ENCODE results near the gene CCDC149.
A peak's percentile ranks its signal among the peaks of the same experiment; 100 is the strongest.

The CCDC149 gene

DNA sequence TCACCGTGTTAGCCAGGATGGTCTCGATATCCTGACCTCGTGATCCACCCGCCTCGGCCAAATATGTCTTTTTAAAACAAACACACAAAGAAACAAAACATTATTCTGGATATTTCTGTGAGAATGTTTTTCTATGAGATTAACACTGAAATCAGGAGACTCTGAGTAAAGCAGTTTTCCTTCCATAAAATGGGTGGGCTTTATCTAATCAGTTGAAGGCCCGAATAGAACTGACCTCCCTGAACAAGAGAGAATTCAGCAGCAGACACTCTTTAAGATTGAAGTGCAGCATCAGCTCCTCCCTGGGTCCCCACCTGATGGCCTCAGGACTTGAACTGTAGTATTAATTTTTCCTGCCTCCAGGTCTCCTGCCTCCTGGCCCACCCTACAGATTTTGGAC, 139.9 kb downstream of the CCDC149 start:
- DNase-seq = no peak

DNA sequence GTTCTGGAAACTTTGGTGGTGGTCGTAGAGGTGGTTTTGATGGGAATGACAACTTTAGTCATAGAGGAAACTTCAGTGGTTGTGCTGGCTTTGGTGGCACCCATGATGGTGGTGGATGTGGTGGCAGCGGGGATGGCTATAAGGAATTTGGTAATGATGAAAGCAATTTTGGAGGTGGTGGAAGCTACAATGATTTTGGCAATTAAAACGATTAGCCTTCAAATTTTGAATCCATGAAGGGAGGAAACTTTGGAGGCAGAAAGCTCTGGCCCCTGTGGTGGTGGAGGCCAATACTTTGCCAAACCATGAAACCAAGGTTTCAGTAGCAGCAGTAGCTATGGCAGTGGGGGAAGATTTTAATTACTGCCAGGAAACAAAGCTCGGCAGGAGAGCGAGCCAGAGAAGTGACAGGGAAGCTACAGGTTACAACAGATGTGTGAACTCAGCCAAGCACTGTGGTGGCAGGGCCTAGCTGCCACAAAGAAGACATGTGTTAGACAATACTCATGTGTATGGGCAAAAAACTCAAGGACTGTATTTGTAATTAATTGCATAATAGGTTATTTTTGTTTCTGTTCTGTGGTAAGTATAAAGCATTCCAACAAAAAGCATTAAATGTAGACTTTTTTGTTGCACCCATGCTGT, 140.7 kb downstream of the CCDC149 start:
- DNase-seq = no peak

DNA sequence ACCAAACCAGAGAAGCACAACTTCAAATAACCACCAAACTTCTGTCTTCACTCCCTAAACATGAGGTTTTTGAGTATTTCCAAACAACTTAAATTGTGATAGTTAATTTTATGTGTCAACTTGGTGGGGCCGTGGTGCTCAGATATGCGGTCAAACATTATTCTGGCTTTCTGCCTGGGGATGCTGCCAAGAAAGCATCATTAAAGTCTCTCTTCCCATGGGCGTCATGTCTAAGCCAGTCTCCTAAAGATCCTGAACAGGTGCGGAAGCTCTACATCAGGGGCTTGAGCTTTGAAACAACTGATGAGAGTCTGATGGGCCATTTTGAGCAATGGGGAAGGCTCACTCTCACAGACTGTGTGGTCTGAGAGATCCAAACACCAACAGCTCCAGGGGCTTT, 141.6 kb downstream of the CCDC149 start:
- no peak for DNase-seq

DNA sequence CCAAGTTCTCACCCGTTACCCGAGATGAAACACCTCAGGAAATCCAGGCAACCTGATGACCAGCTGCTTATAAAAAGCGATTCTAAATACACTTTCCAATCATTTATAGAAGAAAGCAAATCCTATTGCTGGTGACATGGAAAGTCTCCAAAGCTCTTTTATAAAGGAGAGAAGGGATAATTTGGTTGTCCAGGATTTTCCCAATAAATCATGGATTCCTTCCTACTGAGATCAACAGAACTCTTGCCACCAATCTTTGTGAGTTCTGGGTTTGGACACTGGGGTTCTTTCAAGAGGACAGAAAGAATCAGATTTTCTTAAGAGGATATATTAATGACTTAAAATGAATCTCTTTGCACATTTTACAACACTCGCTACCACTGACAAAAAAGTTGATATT, 142.2 kb downstream of the CCDC149 start:
- DNase-seq = no peak

DNA sequence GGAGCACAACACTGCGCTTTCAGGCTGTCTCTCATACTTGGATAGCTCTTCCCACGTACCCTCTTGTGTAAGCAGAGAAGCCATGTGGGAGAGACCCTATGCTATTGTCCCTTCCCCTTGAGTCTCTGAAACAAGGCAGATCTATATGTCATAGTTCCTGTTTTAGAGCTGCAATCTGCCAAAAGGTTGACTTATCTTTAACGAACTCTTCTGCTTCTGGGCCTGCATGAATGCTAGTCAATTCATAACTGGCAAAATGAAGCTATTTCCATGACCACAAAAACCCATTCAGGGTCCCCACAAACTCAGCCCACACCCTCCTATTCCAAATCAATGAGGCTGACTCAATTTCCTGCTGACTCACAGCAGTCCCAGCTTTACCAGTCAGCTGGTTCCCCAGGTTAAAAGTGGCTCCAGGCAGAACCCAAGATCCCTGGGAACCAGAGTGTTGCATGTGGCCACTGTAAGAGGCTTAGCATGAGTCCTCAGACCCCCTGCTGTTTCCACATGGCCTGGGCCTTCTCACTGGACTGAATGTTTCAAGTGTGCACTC, 142.7 kb downstream of the CCDC149 start:
- peak; percentile 97 for DNase-seq

DNA sequence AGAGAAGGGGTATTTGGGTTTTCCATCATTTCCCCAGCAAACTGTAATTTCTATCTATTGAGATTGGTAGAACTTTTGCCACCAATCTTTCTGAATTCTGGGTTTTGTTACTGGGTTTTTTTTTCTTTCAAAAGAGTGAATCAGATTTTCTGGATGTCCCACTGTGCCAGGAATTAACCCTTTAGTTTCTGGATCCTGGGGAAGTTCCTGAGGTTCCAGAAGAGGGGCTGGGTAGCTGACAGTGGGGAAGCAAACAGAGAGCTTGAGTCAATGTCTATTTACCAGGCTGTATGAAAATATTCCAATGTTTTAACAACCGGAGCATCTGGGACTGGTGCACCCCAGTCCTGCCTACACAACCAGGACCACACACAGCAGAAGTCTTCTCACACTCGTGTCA, 143.3 kb downstream of the CCDC149 start:
- DNase-seq = peak; percentile 57

DNA sequence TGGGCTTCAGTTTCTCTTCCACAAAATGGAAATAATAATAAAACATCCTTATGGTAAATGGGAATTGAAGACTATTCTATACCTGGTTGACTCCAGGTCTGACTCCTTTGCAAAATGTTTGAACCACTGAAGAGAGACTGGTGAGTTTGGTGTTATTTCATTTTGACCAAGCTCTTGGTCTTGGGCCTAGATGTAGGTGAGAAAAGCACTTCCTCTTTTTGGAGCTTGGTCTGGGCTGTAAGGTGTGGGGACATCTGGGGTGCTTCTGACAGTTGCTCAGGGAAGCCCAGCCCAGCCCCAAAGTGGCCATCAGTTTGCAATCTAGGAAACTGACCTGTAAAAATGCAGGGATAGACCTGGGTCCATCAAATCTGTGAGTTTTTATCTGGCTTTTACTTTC, 144.2 kb downstream of the CCDC149 start:
- DNase-seq = no peak

DNA sequence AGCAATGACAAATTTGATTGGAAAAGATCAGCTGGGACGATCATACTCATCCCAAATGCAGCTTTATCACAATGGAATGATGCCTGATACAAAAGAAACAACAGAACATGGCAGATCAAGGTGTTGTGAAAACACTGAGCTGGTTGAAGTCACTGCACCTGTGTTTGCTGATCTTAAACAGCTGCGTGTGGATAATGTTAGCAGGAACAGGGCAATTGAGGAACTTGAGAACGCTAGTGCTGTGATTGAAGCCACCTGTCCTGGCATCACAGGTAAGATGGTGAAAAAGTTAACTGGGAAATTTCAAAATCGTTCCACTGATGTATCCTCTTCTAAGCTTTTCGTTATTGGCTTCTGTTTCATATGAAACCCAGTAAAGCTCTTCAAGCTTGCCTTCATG, 144.8 kb downstream of the CCDC149 start:
- no peak for DNase-seq

DNA sequence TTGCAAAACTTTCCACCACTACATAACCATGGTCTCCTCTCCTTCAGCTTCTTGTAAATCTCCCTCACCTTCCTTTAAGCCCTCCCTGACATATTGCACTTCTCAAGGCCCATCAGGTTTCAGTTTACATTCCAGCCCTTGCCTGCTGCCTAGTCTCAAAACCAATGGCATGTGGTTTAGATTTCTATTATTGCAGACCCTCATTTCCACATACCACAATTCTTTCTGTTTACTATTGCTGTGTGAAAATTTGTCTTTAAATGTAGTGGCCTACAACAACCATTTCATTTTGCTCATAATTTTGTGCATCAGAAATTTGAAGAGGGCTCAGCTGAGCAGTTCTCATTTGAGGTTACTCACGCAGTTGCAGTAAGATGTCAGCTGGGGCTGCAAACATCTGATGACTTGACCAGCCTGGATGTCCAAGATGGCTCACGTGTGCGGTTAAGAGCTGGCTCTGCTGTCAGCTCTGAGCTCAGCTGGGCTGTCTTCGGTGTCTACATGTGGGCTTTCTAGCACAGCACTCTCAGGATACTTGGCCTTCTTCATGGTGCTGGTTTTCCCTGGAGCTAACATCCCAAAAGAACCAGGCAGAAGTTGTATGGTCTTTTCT, 147.4 kb downstream of the CCDC149 start:
- peak; percentile 34 for DNase-seq

DNA sequence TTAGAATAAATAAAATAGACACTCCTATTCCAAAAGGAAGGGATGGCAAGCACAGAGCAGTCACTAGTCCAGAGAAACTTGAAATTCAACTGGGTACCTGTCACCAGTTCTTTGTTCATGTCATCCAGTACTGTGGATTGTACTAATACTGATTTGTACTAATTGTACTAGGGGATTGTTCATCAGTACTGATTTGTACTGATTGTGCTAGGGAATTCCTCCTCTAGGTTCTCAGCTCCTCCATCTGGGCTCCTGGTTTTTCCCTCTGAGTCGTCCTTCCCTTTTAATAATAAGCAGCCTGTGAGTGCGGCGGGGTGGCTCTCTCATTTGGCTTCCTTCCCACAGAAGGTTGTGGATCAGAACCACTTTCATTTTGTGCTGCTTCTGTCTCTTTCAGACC, 148.5 kb downstream of the CCDC149 start:
- no peak for DNase-seq

DNA sequence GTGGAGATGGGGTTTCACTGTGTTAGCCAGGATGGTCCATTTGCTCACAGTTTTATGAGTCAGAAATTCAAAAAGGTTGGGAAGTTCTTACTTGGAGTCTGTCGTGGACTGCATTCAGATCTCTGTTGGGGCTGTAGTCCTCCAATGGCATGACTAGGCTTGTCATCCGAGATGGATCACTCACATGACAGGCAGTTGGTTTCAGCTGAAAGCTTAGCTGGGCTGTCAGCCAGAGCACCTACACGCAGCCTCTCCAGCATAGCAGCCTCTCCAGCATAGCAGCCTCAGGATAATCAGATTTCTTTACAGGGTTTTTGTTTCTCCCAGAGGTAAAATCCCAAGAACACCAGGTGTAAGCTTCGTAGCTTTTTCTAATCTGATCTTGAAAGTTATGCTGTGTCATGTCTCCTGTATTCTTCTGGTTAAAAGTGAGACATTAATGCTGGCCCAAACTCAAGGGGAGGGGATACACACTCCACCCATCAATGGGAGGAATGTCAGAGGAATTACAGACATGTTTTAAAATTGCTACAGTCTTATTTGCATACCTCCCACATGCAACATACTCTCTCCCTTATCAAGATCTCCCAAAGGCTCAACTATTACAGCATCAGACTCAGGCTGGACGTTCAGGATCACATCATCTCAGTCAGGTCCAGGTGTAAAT, 149.1 kb downstream of the CCDC149 start:
- DNase-seq = peak; percentile 76
